ENCODE results near the gene B2M. TPM values are rescaled to one million over a fixed set of nuclear protein-coding genes. Genes with fewer than 3 reads are reported as not detected.

Gene B2M
- total RNA-seq, 1 donor from 2014 or later = 120 TPM

- Histone ChIP-seq H3K4me2 (no peak overlapping the region), H3K79me2 (ENCODE audit: low read depth) (no peaks in the 10 kb centered on the region), H4K20me1 (ENCODE audit: low read depth) (no peaks in the 10 kb centered on the region), H3F3A (ENCODE audit: low read depth) (no peaks in the 10 kb centered on the region), H3K4me3 (no peak overlapping the region), H3K27me3 (peaks cover 14% of the 10 kb centered on the region), H3K27ac (no peak overlapping the region), H3K9me3 (ENCODE audit: low read depth) (peaks cover 5% of the 10 kb centered on the region), H3K4me1 (no peaks in the 10 kb centered on the region), H2AFZ (replicated peaks) (no peak overlapping the region), H3K9ac (no peak overlapping the region), H3K36me3 (no peaks in the 10 kb centered on the region)
- no peak overlapping the region for H3K27ac Mint-ChIP-seq
- H3K9me3 Mint-ChIP-seq = peaks cover 14% of the 10 kb centered on the region
- no peaks in the 10 kb centered on the region for H3K27me3 Mint-ChIP-seq (ENCODE audit: insufficient read depth, low read depth)
- no peaks in the 10 kb centered on the region for H3K36me3 Mint-ChIP-seq
- TF ChIP-seq CTCF (IDR thresholded peaks at IDR 0.05) (no peak), EZH2 (IDR thresholded peaks at IDR 0.05) (no peak), EZH2phosphoT487 (IDR thresholded peaks at IDR 0.05) (no peak)
- no peak for DNase-seq (ENCODE audit: low spot score)
- H3K4me1 Mint-ChIP-seq = no peaks in the 10 kb centered on the region
- H3K4me3 Mint-ChIP-seq = no peak overlapping the region
These were observed 42.0 kb downstream of the B2M start for GRCh38 chr15:44753345-44753744.

- no peaks in the 10 kb centered on the region for H3F3A ChIP-seq (ENCODE audit: low read depth)
- TF ChIP-seq EZH2 (IDR thresholded peaks at IDR 0.05) = no peak
- TF ChIP-seq CTCF (IDR thresholded peaks at IDR 0.05) = no peak
- no peak for TF ChIP-seq EZH2phosphoT487 (IDR thresholded peaks at IDR 0.05)
- H3K4me2 ChIP-seq = no peak overlapping the region
- H3K79me2 ChIP-seq (ENCODE audit: low read depth) = no peaks in the 10 kb centered on the region
- H3K4me3 ChIP-seq = no peak overlapping the region
- no peak overlapping the region for H3K9ac ChIP-seq
- H4K20me1 ChIP-seq (ENCODE audit: low read depth) = no peaks in the 10 kb centered on the region
- no peaks in the 10 kb centered on the region for H3K9me3 ChIP-seq (ENCODE audit: low read depth)
- Mint-ChIP-seq H3K27ac (no peak overlapping the region), H3K4me3 (no peak overlapping the region), H3K27me3 (ENCODE audit: insufficient read depth, low read depth) (no peaks in the 10 kb centered on the region), H3K9me3 (no peaks in the 10 kb centered on the region), H3K4me1 (no peaks in the 10 kb centered on the region), H3K36me3 (no peaks in the 10 kb centered on the region)
- no peaks in the 10 kb centered on the region for H3K4me1 ChIP-seq
- no peaks in the 10 kb centered on the region for H3K36me3 ChIP-seq
- no peak for DNase-seq (ENCODE audit: low spot score)
- no peak overlapping the region for H3K27ac ChIP-seq
- peaks cover 23% of the 10 kb centered on the region for H3K27me3 ChIP-seq
- no peak overlapping the region for H2AFZ ChIP-seq (replicated peaks)
These were observed 51.9 kb downstream of the B2M start for GRCh38 chr15:44763187-44763586.

- no peaks in the 10 kb centered on the region for H3K27me3 Mint-ChIP-seq (ENCODE audit: insufficient read depth, low read depth)
- no peak overlapping the region for H3K9ac ChIP-seq
- no peaks in the 10 kb centered on the region for H3F3A ChIP-seq (ENCODE audit: low read depth)
- no peaks in the 10 kb centered on the region for H3K36me3 ChIP-seq
- no peak for TF ChIP-seq EZH2 (IDR thresholded peaks at IDR 0.05)
- TF ChIP-seq EZH2phosphoT487 (IDR thresholded peaks at IDR 0.05) = no peak
- no peak for TF ChIP-seq CTCF (IDR thresholded peaks at IDR 0.05)
- H3K4me3 ChIP-seq = no peak overlapping the region
- no peak for DNase-seq (ENCODE audit: low spot score)
- H3K9me3 Mint-ChIP-seq = no peaks in the 10 kb centered on the region
- no peaks in the 10 kb centered on the region for H3K79me2 ChIP-seq (ENCODE audit: low read depth)
- no peak overlapping the region for H3K27ac ChIP-seq
- no peaks in the 10 kb centered on the region for H3K36me3 Mint-ChIP-seq
- H3K4me1 Mint-ChIP-seq = no peaks in the 10 kb centered on the region
- peaks cover 16% of the 10 kb centered on the region for H3K27me3 ChIP-seq
- H3K4me1 ChIP-seq = no peaks in the 10 kb centered on the region
- H3K9me3 ChIP-seq (ENCODE audit: low read depth) = no peaks in the 10 kb centered on the region
- no peak overlapping the region for H2AFZ ChIP-seq (replicated peaks)
- H3K4me3 Mint-ChIP-seq = no peak overlapping the region
- no peaks in the 10 kb centered on the region for H4K20me1 ChIP-seq (ENCODE audit: low read depth)
- no peak overlapping the region for H3K27ac Mint-ChIP-seq
- no peak overlapping the region for H3K4me2 ChIP-seq
These were observed 52.5 kb downstream of the B2M start for GRCh38 chr15:44763848-44764247.
